ENCODE results near the gene FARP2.
"Not testable (repeated sequence)": the region's sequence is repeated elsewhere in the genome, so short reads cannot be mapped to it uniquely, and the experiment has no call there.

The FARP2 gene

GRCh38 chr2:241519669-241520068 is 163.6 kb downstream of the FARP2 start:
- Histone ChIP-seq H3K4me1 (ENCODE audit: control insufficient read depth, insufficient read depth, low read length, poor library complexity, severe bottlenecking) (no peaks in the 10 kb centered on the region), H3K36me3 (ENCODE audit: control insufficient read depth, insufficient read depth, low read length) (no peaks in the 10 kb centered on the region), H3K27ac (ENCODE audit: low read depth, low read length, severe bottlenecking) (no peak overlapping the region), H3K4me3 (ENCODE audit: extremely low read depth, insufficient read depth, low read length, poor library complexity, severe bottlenecking) (no peak overlapping the region), H3K9me3 (ENCODE audit: control insufficient read depth, low read length) (no peaks in the 10 kb centered on the region)
- WGBS, 2 experiments (ENCODE audit: insufficient coverage in 2 of 2), result 86 to 96% methylated on average over 8 to 9 of the region's 11 CpGs

- Histone ChIP-seq H3K36me3 (ENCODE audit: control insufficient read depth, insufficient read depth, low read length) (no peaks in the 10 kb centered on the region), H3K27ac (ENCODE audit: low read depth, low read length, severe bottlenecking) (no peak overlapping the region)
Measured at GRCh38 chr2:241522477-241522876, 166.4 kb downstream of the FARP2 start.

GRCh38 chr2:241525818-241526780 is 170.0 kb downstream of the FARP2 start:
- H3K9me3 ChIP-seq (ENCODE audit: control insufficient read depth, low read length); H3K4me1 ChIP-seq (ENCODE audit: control insufficient read depth, insufficient read depth, low read length, poor library complexity, severe bottlenecking); H3K4me3 ChIP-seq (ENCODE audit: extremely low read depth, insufficient read depth, low read length, poor library complexity, severe bottlenecking); H3K27ac ChIP-seq (ENCODE audit: low read depth, low read length, severe bottlenecking); H3K36me3 ChIP-seq (ENCODE audit: control insufficient read depth, insufficient read depth, low read length): not testable (repeated sequence)
- WGBS, 2 experiments (ENCODE audit: insufficient coverage in 2 of 2), result 90 to 91% methylated on average over 19 to 27 of the region's 31 CpGs

More at GRCh38 chr2:241522477-241522876, 166.4 kb downstream of the FARP2 start:
- 76 to 78% methylated on average over 2 to 5 of the region's 5 CpGs for WGBS, 2 experiments (ENCODE audit: insufficient coverage in 2 of 2)
- H3K4me1 ChIP-seq (ENCODE audit: control insufficient read depth, insufficient read depth, low read length, poor library complexity, severe bottlenecking), result no peaks in the 10 kb centered on the region
- H3K4me3 ChIP-seq (ENCODE audit: extremely low read depth, insufficient read depth, low read length, poor library complexity, severe bottlenecking), result no peak overlapping the region
- peaks cover 4% of the 10 kb centered on the region for H3K9me3 ChIP-seq (ENCODE audit: control insufficient read depth, low read length)

- no peaks in the 10 kb centered on the region for H3K36me3 ChIP-seq (ENCODE audit: control insufficient read depth, insufficient read depth, low read length)
- no peak overlapping the region for H3K4me3 ChIP-seq (ENCODE audit: extremely low read depth, insufficient read depth, low read length, poor library complexity, severe bottlenecking)
- H3K4me1 ChIP-seq (ENCODE audit: control insufficient read depth, insufficient read depth, low read length, poor library complexity, severe bottlenecking), result no peaks in the 10 kb centered on the region
- no peak overlapping the region for H3K27ac ChIP-seq (ENCODE audit: low read depth, low read length, severe bottlenecking)
- WGBS, 2 experiments (ENCODE audit: insufficient coverage in 2 of 2), result 84 to 93% methylated on average over 5 to 6 of the region's 8 CpGs
- H3K9me3 ChIP-seq (ENCODE audit: control insufficient read depth, low read length), result peaks cover 4% of the 10 kb centered on the region
Measured at GRCh38 chr2:241530571-241530970, 174.5 kb downstream of the FARP2 start.

- Histone ChIP-seq H3K4me1 (ENCODE audit: control insufficient read depth, insufficient read depth, low read length, poor library complexity, severe bottlenecking) (no peaks in the 10 kb centered on the region), H3K9me3 (ENCODE audit: control insufficient read depth, low read length) (peaks cover 4% of the 10 kb centered on the region), H3K4me3 (ENCODE audit: extremely low read depth, insufficient read depth, low read length, poor library complexity, severe bottlenecking) (no peak overlapping the region), H3K27ac (ENCODE audit: low read depth, low read length, severe bottlenecking) (no peak overlapping the region), H3K36me3 (ENCODE audit: control insufficient read depth, insufficient read depth, low read length) (no peaks in the 10 kb centered on the region)
- 85 to 96% methylated on average over 6 to 7 of the region's 13 CpGs for WGBS, 2 experiments (ENCODE audit: insufficient coverage in 2 of 2)
Measured at GRCh38 chr2:241531161-241531722, 175.2 kb downstream of the FARP2 start.

GRCh38 chr2:241532168-241532567 is 176.1 kb downstream of the FARP2 start:
- Histone ChIP-seq H3K4me3 (ENCODE audit: extremely low read depth, insufficient read depth, low read length, poor library complexity, severe bottlenecking) (no peak overlapping the region), H3K27ac (ENCODE audit: low read depth, low read length, severe bottlenecking) (no peak overlapping the region), H3K9me3 (ENCODE audit: control insufficient read depth, low read length) (no peaks in the 10 kb centered on the region), H3K4me1 (ENCODE audit: control insufficient read depth, insufficient read depth, low read length, poor library complexity, severe bottlenecking) (no peaks in the 10 kb centered on the region), H3K36me3 (ENCODE audit: control insufficient read depth, insufficient read depth, low read length) (no peaks in the 10 kb centered on the region)
- WGBS, 2 experiments (ENCODE audit: insufficient coverage in 2 of 2), result 90 to 98% methylated on average over 5 to 6 of the region's 8 CpGs

- no peaks in the 10 kb centered on the region for H3K9me3 ChIP-seq (ENCODE audit: control insufficient read depth, low read length)
- no peaks in the 10 kb centered on the region for H3K4me1 ChIP-seq (ENCODE audit: control insufficient read depth, insufficient read depth, low read length, poor library complexity, severe bottlenecking)
- H3K27ac ChIP-seq (ENCODE audit: low read depth, low read length, severe bottlenecking), result no peak overlapping the region
- no peaks in the 10 kb centered on the region for H3K36me3 ChIP-seq (ENCODE audit: control insufficient read depth, insufficient read depth, low read length)
- H3K4me3 ChIP-seq (ENCODE audit: extremely low read depth, insufficient read depth, low read length, poor library complexity, severe bottlenecking), result no peak overlapping the region
- 90 to 92% methylated on average over 16 to 26 of the region's 26 CpGs for WGBS, 2 experiments (ENCODE audit: insufficient coverage in 2 of 2)
Measured at GRCh38 chr2:241532733-241533601, 176.9 kb downstream of the FARP2 start.

- Histone ChIP-seq H3K4me3 (ENCODE audit: extremely low read depth, insufficient read depth, low read length, poor library complexity, severe bottlenecking) (no peak overlapping the region), H3K27ac (ENCODE audit: low read depth, low read length, severe bottlenecking) (no peak overlapping the region), H3K4me1 (ENCODE audit: control insufficient read depth, insufficient read depth, low read length, poor library complexity, severe bottlenecking) (no peaks in the 10 kb centered on the region), H3K36me3 (ENCODE audit: control insufficient read depth, insufficient read depth, low read length) (no peaks in the 10 kb centered on the region), H3K9me3 (ENCODE audit: control insufficient read depth, low read length) (no peaks in the 10 kb centered on the region)
- 90 to 95% methylated on average over 6 to 7 of the region's 7 CpGs for WGBS, 2 experiments (ENCODE audit: insufficient coverage in 2 of 2)
Measured at GRCh38 chr2:241534293-241534692, 178.2 kb downstream of the FARP2 start.

GRCh38 chr2:241534701-241535375 is 178.8 kb downstream of the FARP2 start:
- H3K36me3 ChIP-seq (ENCODE audit: control insufficient read depth, insufficient read depth, low read length), result no peaks in the 10 kb centered on the region
- no peaks in the 10 kb centered on the region for H3K9me3 ChIP-seq (ENCODE audit: control insufficient read depth, low read length)
- no peak overlapping the region for H3K4me3 ChIP-seq (ENCODE audit: extremely low read depth, insufficient read depth, low read length, poor library complexity, severe bottlenecking)
- WGBS, 2 experiments (ENCODE audit: insufficient coverage in 2 of 2), result 91 to 94% methylated on average over 13 to 16 of the region's 17 CpGs
- no peak overlapping the region for H3K27ac ChIP-seq (ENCODE audit: low read depth, low read length, severe bottlenecking)
- H3K4me1 ChIP-seq (ENCODE audit: control insufficient read depth, insufficient read depth, low read length, poor library complexity, severe bottlenecking), result no peaks in the 10 kb centered on the region

Data from mesodermal cell (in vitro differentiated cells).